Measurements from ENCODE around the gene LDLRAP1. TPM values are rescaled to one million over a fixed set of nuclear protein-coding genes. Genes with fewer than 3 reads are reported as not detected.

LDLRAP1 gene
- total RNA-seq, 4 donors from 2014 or later = 25.1 to 40.9 (median 34.4) TPM

DNA sequence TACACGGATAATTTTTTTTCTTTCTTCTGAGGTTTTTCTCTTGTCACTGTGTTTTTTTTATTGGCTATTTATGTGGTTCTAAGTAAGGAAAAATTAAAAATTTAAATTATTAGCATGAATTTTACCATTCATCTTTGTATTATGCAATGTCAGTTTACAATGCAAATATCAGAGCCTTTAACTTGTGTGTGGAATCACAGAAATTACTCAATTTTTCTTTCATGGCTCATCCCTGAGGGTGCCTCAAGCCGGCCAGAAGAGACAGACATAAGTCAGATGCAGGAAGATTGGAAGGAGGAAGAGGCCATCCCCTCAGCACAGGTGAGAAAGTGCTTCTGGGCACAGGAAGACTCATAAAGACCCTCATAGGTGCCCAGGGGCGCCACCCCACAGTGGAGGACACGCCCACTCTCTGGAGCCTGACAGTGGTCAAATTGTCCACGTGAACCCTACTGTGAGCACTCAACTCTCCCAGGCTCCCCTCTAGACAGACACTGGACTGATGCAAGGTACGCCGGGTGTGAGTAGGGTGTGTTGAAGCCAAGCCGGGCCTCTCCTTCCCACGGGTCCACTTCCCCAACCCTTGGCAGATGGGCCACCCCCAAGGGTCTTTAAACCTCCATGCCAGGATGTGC, 9.5 kb upstream of the LDLRAP1 start:
- DNase-seq = no peak
- Histone ChIP-seq H3K27me3 (no peaks in the 10 kb centered on the region), H3K27ac (no peak overlapping the region), H3K4me3 (replicated peaks in 1 of 3) (no peak overlapping the region), H3K36me3 (no peaks in the 10 kb centered on the region), H3K9me3 (no peaks in the 10 kb centered on the region), H3K4me1 (peaks cover 11 to 15% of the 10 kb centered on the region in 2 donors)
- WGBS, 2 donors = 82 to 84% methylated on average over 8 to 9 of the region's 9 CpGs
- no peak for TF ChIP-seq POLR2A (IDR thresholded peaks at IDR 0.05)
- TF ChIP-seq, protein P1, sequence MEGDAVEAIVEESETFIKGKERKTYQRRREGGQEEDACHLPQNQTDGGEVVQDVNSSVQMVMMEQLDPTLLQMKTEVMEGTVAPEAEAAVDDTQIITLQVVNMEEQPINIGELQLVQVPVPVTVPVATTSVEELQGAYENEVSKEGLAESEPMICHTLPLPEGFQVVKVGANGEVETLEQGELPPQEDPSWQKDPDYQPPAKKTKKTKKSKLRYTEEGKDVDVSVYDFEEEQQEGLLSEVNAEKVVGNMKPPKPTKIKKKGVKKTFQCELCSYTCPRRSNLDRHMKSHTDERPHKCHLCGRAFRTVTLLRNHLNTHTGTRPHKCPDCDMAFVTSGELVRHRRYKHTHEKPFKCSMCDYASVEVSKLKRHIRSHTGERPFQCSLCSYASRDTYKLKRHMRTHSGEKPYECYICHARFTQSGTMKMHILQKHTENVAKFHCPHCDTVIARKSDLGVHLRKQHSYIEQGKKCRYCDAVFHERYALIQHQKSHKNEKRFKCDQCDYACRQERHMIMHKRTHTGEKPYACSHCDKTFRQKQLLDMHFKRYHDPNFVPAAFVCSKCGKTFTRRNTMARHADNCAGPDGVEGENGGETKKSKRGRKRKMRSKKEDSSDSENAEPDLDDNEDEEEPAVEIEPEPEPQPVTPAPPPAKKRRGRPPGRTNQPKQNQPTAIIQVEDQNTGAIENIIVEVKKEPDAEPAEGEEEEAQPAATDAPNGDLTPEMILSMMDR (IDR thresholded peaks at IDR 0.05) = no peak
- intact Hi-C loops (cut with DNase I) = no loop called here

DNA sequence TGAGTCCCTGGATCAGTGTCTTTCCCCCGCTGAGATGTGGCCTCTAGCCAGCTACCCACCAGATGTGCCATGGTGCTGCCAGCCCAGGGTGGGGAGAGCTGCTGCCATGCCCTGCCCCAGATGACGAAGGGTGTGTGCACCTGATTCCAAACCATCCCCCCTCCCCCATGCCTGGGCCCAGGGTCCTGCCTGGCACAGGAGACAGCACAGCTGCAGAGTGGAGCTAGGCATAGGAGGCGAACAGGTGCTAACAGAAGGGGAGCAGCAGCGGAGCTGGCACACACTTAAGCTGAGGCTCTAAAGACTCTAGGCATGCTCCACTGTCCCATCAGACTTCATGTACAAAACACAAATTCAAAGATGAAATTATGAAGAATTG, 9.0 kb upstream of the LDLRAP1 start:
- no peak for DNase-seq
- Histone ChIP-seq H3K36me3 (no peaks in the 10 kb centered on the region), H3K27ac (no peak overlapping the region), H3K27me3 (no peaks in the 10 kb centered on the region), H3K4me1 (peaks cover 11 to 15% of the 10 kb centered on the region in 2 donors), H3K9me3 (no peaks in the 10 kb centered on the region), H3K4me3 (replicated peaks in 1 of 3) (no peak overlapping the region)
- intact Hi-C loops (cut with DNase I) = no loop called here
- TF ChIP-seq, protein P1 (IDR thresholded peaks at IDR 0.05) = no peak
- TF ChIP-seq POLR2A (IDR thresholded peaks at IDR 0.05) = no peak
- 89 to 100% methylated on average over 2 to 4 of the region's 4 CpGs for WGBS, 2 donors

DNA sequence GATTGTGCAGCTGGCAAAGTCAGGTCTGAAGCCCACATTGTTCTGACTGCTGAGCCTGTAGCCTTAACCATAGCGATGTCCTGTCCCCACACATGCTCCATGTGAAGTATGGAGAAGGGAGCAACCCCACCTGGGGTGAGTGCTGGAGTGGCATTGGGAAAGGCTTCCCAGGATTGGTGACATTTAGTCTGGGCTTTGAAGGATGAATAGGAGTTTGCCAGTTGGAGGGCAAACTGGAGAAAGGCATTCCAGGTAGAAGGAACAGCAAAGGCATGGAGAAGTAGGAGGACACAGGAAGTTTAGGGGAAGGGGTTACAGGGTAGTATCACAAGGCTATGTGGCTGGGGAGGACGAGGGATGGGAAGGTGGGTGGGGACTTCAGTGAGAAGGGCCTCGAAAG, 7.3 kb upstream of the LDLRAP1 start:
- DNase-seq = no peak
- TF ChIP-seq POLR2A (IDR thresholded peaks at IDR 0.05) = no peak
- TF ChIP-seq, protein P1 (IDR thresholded peaks at IDR 0.05) = no peak
- H3K9me3 ChIP-seq = no peaks in the 10 kb centered on the region
- 70 to 78% methylated on average over 3 of the region's 3 CpGs for WGBS, 2 donors
- no peaks in the 10 kb centered on the region for H3K36me3 ChIP-seq
- no peak overlapping the region for H3K4me3 ChIP-seq (replicated peaks in 1 of 3)
- peak overlapping the region in 2 of 3 donors; percentile 29 to 42 for H3K27ac ChIP-seq
- H3K4me1 ChIP-seq = peaks cover 11 to 15% of the 10 kb centered on the region in 2 donors
- intact Hi-C loops (cut with DNase I) = no loop called here
- no peaks in the 10 kb centered on the region for H3K27me3 ChIP-seq

DNA sequence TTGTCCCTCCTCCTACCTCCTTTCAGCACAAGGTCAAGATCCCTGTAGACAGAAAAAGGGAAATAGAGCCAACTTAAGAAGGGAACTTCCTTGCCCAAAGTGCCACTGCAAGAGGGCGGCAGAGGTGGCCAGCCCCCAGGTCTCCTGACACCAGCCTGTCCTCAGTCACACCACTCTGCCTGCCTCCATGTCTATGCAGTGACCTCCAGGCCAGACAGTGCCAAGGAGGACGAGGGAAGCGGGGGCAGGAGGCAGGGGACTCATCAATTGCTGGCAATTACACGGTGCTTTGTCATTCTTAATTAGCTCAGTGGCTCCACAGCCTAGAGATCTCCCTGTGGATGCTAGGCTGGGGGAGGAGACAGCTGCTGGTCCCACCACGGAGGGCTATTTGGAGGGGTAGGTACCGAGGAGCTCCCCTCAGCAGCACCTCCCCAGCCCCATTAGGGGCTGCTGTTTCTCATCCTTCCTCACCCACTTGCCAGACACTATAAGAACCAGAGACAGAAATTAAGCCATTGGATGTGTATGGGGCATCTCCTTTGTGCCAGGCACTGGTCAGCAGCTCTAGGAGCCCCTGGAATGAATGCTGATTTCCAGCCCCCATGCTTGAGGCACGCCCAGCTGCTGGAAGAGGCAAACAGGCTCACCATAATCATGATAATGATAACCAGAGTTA, 6.1 kb upstream of the LDLRAP1 start:
- WGBS, 2 donors = 74 to 82% methylated on average over 7 of the region's 7 CpGs
- peak in 1 of 2 donors; percentile 23 for DNase-seq
- peak overlapping the region; percentile 4 to 41 (median 29) for H3K27ac ChIP-seq
- TF ChIP-seq, protein P1 (IDR thresholded peaks at IDR 0.05) = no peak
- TF ChIP-seq POLR2A (IDR thresholded peaks at IDR 0.05) = no peak
- no peaks in the 10 kb centered on the region for H3K9me3 ChIP-seq
- H3K36me3 ChIP-seq = no peaks in the 10 kb centered on the region
- intact Hi-C loops (cut with DNase I) = no loop called here
- no peaks in the 10 kb centered on the region for H3K27me3 ChIP-seq
- no peak overlapping the region for H3K4me3 ChIP-seq (replicated peaks in 1 of 3)
- H3K4me1 ChIP-seq = peaks cover 11 to 15% of the 10 kb centered on the region in 2 donors

DNA sequence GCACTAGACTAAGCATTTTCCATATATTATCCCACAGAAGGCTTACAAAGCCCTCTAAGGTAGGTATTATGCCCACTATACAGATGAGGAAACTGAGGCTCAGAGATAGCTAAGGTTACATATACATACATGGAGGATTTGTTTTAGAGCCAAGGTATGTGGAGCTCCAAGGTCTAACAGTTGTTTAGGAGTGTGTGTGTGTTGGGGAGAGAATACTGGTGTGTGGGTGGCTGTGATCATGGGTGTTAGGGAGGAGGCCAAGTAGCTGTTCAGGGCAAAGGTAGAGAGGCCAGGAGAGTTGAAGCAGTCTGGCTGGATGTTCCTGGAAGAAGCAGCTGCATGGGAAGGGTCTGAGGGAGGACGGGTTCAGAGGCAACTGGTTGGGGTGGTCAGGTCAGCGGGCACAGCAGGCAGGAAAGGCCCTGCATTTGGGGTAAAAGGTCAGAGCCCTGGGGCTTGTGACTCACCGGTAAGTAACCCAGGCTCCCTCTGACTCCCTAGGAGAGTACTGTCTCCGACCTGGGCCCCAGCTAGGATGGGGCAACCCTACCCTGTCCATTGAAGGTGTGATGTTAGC, 5.1 kb upstream of the LDLRAP1 start:
- Histone ChIP-seq H3K27ac (no peak overlapping the region), H3K36me3 (no peaks in the 10 kb centered on the region), H3K27me3 (no peaks in the 10 kb centered on the region), H3K4me1 (peaks cover 11 to 15% of the 10 kb centered on the region in 2 donors), H3K4me3 (replicated peaks in 1 of 3) (no peak overlapping the region), H3K9me3 (no peaks in the 10 kb centered on the region)
- WGBS, 2 donors = 79 to 89% methylated on average over 4 of the region's 4 CpGs
- TF ChIP-seq, protein P1 (IDR thresholded peaks at IDR 0.05) = no peak
- no peak for TF ChIP-seq POLR2A (IDR thresholded peaks at IDR 0.05)
- DNase-seq = no peak
- intact Hi-C loops (cut with DNase I) = no loop called here

Measured in thyroid gland (tissue), 4 donors.